Stimulated activated CD8-positive, alpha-beta memory T cell treated with anti-CD3 and anti-CD28 coated beads, Interleukin-15, amount 100 ng/mL, for 24 hours (primary cell): ENCODE results near the gene STIM1.
"Not testable (repeated sequence)": the region's sequence is repeated elsewhere in the genome, so short reads cannot be mapped to it uniquely, and the experiment has no call there.

ENCODE experiments used
- DNase-seq: peaks from one replicate; pipeline ENCODE4 v3.0.0-alpha.2; 2020; ENCODE audit warnings: low read depth

STIM1 gene

GRCh38 chr11:3854977-3855807 is at the start of gene STIM1:
Gene STIM1, plus strand, starts transcription at chr11:3855664. Its CDS starts 607 bp downstream, at chr11:3856271.
- DNase-seq, result peak; percentile 93

GRCh38 chr11:3807909-3808860 is 47.3 kb upstream of the STIM1 start, which contains the start of gene PGAP2:
Gene PGAP2, plus strand, starts transcription at chr11:3808560. Its CDS starts 2,700 bp downstream, at chr11:3811260.
- DNase-seq, result peak; percentile 14

GRCh38 chr11:3808861-3809623 is 46.4 kb upstream of the STIM1 start:
- no peak for DNase-seq

GRCh38 chr11:3809624-3809928 is 45.9 kb upstream of the STIM1 start:
- DNase-seq, result no peak

GRCh38 chr11:3810446-3810845 is 45.0 kb upstream of the STIM1 start:
- DNase-seq, result no peak

GRCh38 chr11:3810951-3811350 is 44.5 kb upstream of the STIM1 start:
- no peak for DNase-seq

- not testable (repeated sequence) for DNase-seq
Measured at GRCh38 chr11:3814832-3815231, 40.6 kb upstream of the STIM1 start.

GRCh38 chr11:3815845-3816244 is 39.6 kb upstream of the STIM1 start:
- no peak for DNase-seq

- no peak for DNase-seq
Measured at GRCh38 chr11:3816673-3817072, 38.8 kb upstream of the STIM1 start.

- DNase-seq, result no peak
Measured at GRCh38 chr11:3817181-3817800, 38.2 kb upstream of the STIM1 start.

- no peak for DNase-seq
Measured at GRCh38 chr11:3820971-3821370, 34.5 kb upstream of the STIM1 start.

- no peak for DNase-seq
Measured at GRCh38 chr11:3822312-3822711, 33.2 kb upstream of the STIM1 start.

- DNase-seq, result no peak
Measured at GRCh38 chr11:3823303-3823702, 32.2 kb upstream of the STIM1 start.

GRCh38 chr11:3823762-3824506 is 31.5 kb upstream of the STIM1 start:
- no peak for DNase-seq

GRCh38 chr11:3824714-3825472 is 30.6 kb upstream of the STIM1 start:
- no peak for DNase-seq

- no peak for DNase-seq
Measured at GRCh38 chr11:3825473-3826154, 29.9 kb upstream of the STIM1 start.

- no peak for DNase-seq
Measured at GRCh38 chr11:3826721-3827120, 28.7 kb upstream of the STIM1 start.

- DNase-seq, result no peak
Measured at GRCh38 chr11:3827434-3828186, 27.9 kb upstream of the STIM1 start.

GRCh38 chr11:3830088-3830487 is 25.4 kb upstream of the STIM1 start:
- no peak for DNase-seq
